Stomach (tissue), 4 donors: Measurements from ENCODE around the gene TMEM132C.

Experiments
- POLR2A ChIP-seq, 4 donors: fragments of 450-650 bp; IDR thresholded peaks; one replicate each; pipeline ENCODE4 v1.6.1; 2016; ENCODE audit warnings: antibody characterized with exemption in 4 of 4, control low read depth in 2 of 4, mild to moderate bottlenecking in 1 of 4, moderate library complexity in 1 of 4
- POLR2AphosphoS5 ChIP-seq, 3 donors: sonication (generic); formaldehyde crosslinking; IDR thresholded peaks; one replicate each; pipeline ENCODE4 v1.6.1; 2016; ENCODE audit warnings: antibody characterized with exemption in 3 of 3

- TF ChIP-seq POLR2A (IDR thresholded peaks at IDR 0.05): no peak
- no peak for TF ChIP-seq POLR2AphosphoS5 (IDR thresholded peaks at IDR 0.05)
Observed at GRCh38 chr12:128298091-128298748, 31.2 kb downstream of the TMEM132C start.
